Measurements from ENCODE around the gene RPL3. TPM values are rescaled to one million over a fixed set of nuclear protein-coding genes. Genes with fewer than 3 reads are reported as not detected.
"Not testable (repeated sequence)": the region's sequence is repeated elsewhere in the genome, so short reads cannot be mapped to it uniquely, and the experiment has no call there.

Gene RPL3
- total and polyA plus RNA-seq, 3 donors from 2014 or later = 1,087 to 2,075 (median 2,042) TPM

DNA sequence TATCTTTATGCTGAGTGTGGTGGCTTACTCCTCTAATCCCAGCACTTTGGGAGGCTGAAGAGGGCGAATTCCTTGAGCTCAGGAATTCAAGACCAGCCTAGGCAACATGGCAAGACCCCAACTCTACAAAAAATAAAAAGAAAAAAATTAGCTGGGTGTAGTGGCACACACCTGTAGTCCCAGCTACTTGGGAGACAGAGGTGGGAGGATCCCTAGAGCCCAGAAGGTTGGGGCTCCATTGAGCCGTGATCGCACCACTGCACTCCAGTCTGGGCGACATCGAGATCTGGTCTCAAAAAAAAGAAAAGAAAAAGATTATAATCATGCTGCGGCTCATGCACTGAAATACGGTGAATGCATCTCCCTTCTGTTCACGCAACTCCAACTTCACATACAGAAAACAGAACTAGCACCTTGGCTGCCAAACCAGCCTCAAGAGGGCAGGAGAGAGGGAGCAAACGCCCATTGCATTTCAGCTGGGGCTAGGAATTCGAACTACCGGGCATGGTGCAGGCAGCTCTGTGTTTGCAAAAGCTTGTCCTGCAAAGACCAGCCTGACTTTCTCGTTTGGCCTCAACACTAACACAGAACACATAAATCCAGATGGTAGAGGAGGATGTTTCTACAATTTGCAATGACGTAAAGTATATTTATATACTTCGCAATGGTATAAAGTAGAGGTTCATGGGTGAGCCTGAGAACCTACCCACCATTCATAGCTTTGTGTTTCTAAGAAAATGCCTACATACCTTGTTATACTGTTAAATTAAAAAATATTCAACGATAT, 24.0 kb upstream of the RPL3 start:
- H3K4me1 ChIP-seq = no peaks in the 10 kb centered on the region
- H3K9me3 ChIP-seq = no peaks in the 10 kb centered on the region
- peak; percentile 72 for DNase-seq
- WGBS, 2 donors = 45% methylated on average over 15 of the region's 15 CpGs
- no peaks in the 10 kb centered on the region for H3K36me3 ChIP-seq (ENCODE audit: low read depth, missing control alignments)
- H3K27me3 ChIP-seq = no peaks in the 10 kb centered on the region
- no peak overlapping the region for H3K4me3 ChIP-seq
- intact Hi-C loops (cut with DNase I; ENCODE audit: low total_unique reads) = no loop called here
- no peak overlapping the region for H3K27ac ChIP-seq
- no peak for TF ChIP-seq POLR2A (IDR thresholded peaks at IDR 0.05)
- TF ChIP-seq, protein P1, sequence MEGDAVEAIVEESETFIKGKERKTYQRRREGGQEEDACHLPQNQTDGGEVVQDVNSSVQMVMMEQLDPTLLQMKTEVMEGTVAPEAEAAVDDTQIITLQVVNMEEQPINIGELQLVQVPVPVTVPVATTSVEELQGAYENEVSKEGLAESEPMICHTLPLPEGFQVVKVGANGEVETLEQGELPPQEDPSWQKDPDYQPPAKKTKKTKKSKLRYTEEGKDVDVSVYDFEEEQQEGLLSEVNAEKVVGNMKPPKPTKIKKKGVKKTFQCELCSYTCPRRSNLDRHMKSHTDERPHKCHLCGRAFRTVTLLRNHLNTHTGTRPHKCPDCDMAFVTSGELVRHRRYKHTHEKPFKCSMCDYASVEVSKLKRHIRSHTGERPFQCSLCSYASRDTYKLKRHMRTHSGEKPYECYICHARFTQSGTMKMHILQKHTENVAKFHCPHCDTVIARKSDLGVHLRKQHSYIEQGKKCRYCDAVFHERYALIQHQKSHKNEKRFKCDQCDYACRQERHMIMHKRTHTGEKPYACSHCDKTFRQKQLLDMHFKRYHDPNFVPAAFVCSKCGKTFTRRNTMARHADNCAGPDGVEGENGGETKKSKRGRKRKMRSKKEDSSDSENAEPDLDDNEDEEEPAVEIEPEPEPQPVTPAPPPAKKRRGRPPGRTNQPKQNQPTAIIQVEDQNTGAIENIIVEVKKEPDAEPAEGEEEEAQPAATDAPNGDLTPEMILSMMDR (IDR thresholded peaks at IDR 0.05) = peak; percentile 11 to 56 (median 55)

DNA sequence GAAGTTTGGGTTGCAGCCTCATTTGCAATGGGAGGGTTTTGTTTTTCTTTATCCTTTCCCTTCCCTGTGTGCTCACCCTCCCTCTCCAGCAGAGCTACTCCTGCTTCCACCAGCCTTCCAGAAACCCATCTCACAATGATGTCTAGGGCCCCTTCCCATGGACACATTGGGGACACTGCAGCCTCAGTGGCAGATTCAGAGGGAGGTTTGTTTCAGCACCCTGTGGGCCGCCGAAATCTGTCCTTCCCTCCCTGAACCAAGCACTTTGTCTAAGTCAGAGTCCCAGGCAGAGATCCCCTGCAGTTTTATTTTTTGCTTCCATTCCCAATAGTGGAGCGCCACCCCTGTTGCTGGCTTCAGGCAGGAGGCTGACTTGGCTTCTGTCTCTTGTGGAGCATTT, 21.8 kb upstream of the RPL3 start:
- intact Hi-C loops (cut with DNase I; ENCODE audit: low total_unique reads) = no loop called here
- H3K27ac ChIP-seq = no peak overlapping the region

DNA sequence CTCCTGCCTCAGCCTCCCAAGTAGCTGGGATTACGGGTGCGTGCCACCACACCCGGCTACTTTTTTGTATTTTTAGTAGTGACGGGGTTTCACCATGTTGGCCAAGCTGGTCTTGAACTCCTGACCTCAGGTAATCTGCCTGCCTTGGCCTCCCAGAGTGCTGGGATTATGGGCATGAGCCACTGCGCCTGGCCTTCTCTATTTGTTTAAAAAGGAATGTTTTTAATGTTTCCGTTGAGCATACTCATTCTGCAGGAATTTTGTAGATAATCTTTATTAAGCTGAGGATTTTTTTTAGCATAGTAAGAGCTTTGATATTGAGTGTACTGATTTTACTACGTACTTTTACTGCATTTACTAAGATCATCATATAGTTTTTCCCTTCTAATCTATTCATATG, 20.4 kb upstream of the RPL3 start:
- 58 to 67% methylated on average over 7 of the region's 7 CpGs for WGBS, 2 donors
- DNase-seq; H3K36me3 ChIP-seq (ENCODE audit: low read depth, missing control alignments); H3K4me1 ChIP-seq; intact Hi-C loops (cut with DNase I; ENCODE audit: low total_unique reads); H3K27ac ChIP-seq; H3K9me3 ChIP-seq; H3K27me3 ChIP-seq; H3K4me3 ChIP-seq: not testable (repeated sequence)

More for the DNA sequence above, 21.8 kb upstream of the RPL3 start:
- H3K9me3 ChIP-seq = no peaks in the 10 kb centered on the region
- no peaks in the 10 kb centered on the region for H3K27me3 ChIP-seq
- no peak overlapping the region for H3K4me3 ChIP-seq
- no peak for DNase-seq
- WGBS, 2 donors = 66 to 81% methylated on average over 3 of the region's 3 CpGs
- H3K4me1 ChIP-seq = no peaks in the 10 kb centered on the region
- TF ChIP-seq POLR2A (IDR thresholded peaks at IDR 0.05) = no peak
- TF ChIP-seq, protein P1 (IDR thresholded peaks at IDR 0.05) = no peak
- H3K36me3 ChIP-seq (ENCODE audit: low read depth, missing control alignments) = no peaks in the 10 kb centered on the region

DNA sequence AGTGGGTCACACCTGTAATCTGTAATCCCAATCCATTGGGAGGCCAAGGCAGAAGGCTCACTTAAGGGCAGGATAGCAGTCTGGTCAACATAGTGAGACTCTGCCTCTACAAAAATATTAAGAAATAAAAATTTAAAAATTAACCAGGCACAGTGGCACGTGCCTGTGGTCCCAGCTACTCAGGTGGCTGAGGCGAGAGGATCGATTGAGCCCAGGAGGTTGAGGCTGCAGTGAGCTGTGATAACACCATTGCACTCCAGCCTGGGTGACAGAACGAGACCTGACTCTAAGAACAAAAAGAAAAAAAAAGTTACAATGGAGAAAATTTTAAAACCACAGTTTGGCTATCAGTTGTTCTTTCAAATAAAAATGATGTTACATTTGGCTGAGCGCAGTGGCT, 17.0 kb upstream of the RPL3 start:
- Histone ChIP-seq H3K27me3 (no peaks in the 10 kb centered on the region), H3K36me3 (ENCODE audit: low read depth, missing control alignments) (no peaks in the 10 kb centered on the region), H3K9me3 (no peaks in the 10 kb centered on the region), H3K4me3 (no peak overlapping the region), H3K4me1 (peaks cover 28% of the 10 kb centered on the region), H3K27ac (peak overlapping the region in 1 of 2 donors; percentile 19)
- intact Hi-C loops (cut with DNase I; ENCODE audit: low total_unique reads) = no loop called here
- TF ChIP-seq, protein P1 (IDR thresholded peaks at IDR 0.05) = no peak
- TF ChIP-seq POLR2A (IDR thresholded peaks at IDR 0.05) = no peak
- 42 to 46% methylated on average over 5 of the region's 5 CpGs for WGBS, 2 donors
- DNase-seq = no peak

DNA sequence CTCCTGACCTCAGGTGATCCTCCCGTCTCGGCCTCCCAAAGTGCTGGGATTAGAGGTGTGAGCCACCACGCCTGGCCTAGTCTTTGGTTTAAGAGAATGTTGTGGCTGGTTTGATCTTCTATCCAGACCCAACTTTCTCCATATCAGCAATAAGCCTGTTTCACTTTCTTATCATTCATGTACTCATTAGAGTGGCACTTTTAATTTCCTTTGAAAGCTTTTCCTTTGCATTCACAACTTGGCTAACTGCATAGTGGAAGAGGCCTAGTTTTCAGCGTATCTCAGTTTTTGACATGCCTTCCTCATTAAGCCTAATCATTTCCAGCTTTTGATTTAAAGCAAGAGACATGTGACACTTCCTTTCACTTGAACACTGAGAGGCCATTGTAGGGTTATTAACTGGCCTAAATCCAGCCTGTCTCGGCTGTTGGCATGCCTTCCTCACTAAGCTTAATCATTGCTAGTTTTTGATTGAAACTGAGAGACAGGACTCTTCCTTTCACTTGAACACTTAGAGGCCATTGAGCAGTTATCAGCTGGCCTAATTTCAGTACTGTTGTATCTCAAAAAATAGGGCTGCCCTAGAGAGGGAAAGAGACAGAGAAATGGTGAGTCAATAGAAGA, 13.1 kb upstream of the RPL3 start:
- H3K9me3 ChIP-seq = no peaks in the 10 kb centered on the region
- no peaks in the 10 kb centered on the region for H3K36me3 ChIP-seq (ENCODE audit: low read depth, missing control alignments)
- intact Hi-C loops (cut with DNase I; ENCODE audit: low total_unique reads) = no loop called here
- TF ChIP-seq POLR2A (IDR thresholded peaks at IDR 0.05) = no peak
- TF ChIP-seq, protein P1 (IDR thresholded peaks at IDR 0.05) = no peak
- 50 to 51% methylated on average over 5 of the region's 5 CpGs for WGBS, 2 donors
- H3K27me3 ChIP-seq = no peaks in the 10 kb centered on the region
- peak overlapping the region; percentile 64 to 78 for H3K27ac ChIP-seq
- H3K4me3 ChIP-seq = no peak overlapping the region
- peaks cover 28% of the 10 kb centered on the region for H3K4me1 ChIP-seq
- peak; percentile 56 for DNase-seq

DNA sequence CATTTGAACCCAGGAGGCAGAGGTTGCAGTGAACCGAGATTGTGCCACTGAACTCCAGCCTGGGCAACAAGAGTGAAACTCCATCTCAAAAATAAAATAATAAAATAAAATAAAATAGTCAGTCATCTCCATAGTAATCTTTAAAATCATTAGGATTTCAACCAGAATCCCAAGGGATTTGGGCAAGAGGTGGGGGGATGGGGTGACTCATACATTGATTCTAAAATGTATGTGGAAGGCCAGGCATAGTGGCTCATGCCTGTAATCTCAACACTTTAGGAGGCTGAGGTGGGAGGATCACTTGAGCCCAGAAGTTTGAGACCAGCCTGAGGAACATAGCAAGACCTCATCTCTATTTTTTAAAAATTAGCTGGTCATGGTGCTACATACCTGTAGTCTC, 11.1 kb upstream of the RPL3 start:
- H3K4me1 ChIP-seq = peaks cover 28% of the 10 kb centered on the region
- H3K27me3 ChIP-seq; H3K4me3 ChIP-seq; intact Hi-C loops (cut with DNase I; ENCODE audit: low total_unique reads); H3K36me3 ChIP-seq (ENCODE audit: low read depth, missing control alignments); H3K9me3 ChIP-seq; DNase-seq: not testable (repeated sequence)
- 100% methylated on average over 1 of the region's 1 CpG for WGBS, 2 donors
- H3K27ac ChIP-seq = peak overlapping the region in 1 of 2 donors; percentile 44

Measured in testis (tissue), 3 donors.